T-helper 17 cell (primary cell): Measurements from ENCODE around the gene KIR3DL1. TPM values are rescaled to one million over a fixed set of nuclear protein-coding genes. Genes with fewer than 3 reads are reported as not detected.
"Not testable (repeated sequence)": the region's sequence is repeated elsewhere in the genome, so short reads cannot be mapped to it uniquely, and the experiment has no call there.

Experiments
- ATAC-seq: fragments of 150-1000 bp; cut with Tn5 transposase; 2 replicates; pipeline ENCODE4 v1.10.0; 2021; ENCODE audit warnings: mild to moderate bottlenecking, moderate library complexity
- DNase-seq, 3 donors: peaks; one replicate each; pipeline versions ENCODE4 v3.0.0 to v3.0.0-alpha.2; 2020 to 2021
- H3K9me3 ChIP-seq: one replicate; pipeline ENCODE4 v1.7.0; 2013; ENCODE audit warnings: low read length, mild to moderate bottlenecking; ENCODE audit not compliant: control insufficient read depth, poor library complexity, severe bottlenecking
- H3K27ac Mint-ChIP-seq: one replicate; pipeline ENCODE4 v1.8.0; 2022; ENCODE audit warnings: mild to moderate bottlenecking, moderate library complexity, mixed read lengths
- H3K27me3 Mint-ChIP-seq: one replicate; pipeline ENCODE4 v1.8.0; 2022; ENCODE audit warnings: mixed read lengths
- H3K36me3 Mint-ChIP-seq: one replicate; pipeline ENCODE4 v1.8.0; 2022; ENCODE audit warnings: low read depth, mixed read lengths
- H3K4me1 Mint-ChIP-seq: one replicate; pipeline ENCODE4 v1.8.0; 2022; ENCODE audit warnings: mild to moderate bottlenecking, mixed read lengths
- H3K4me3 Mint-ChIP-seq: one replicate; pipeline ENCODE4 v1.8.0; 2022; ENCODE audit warnings: mild to moderate bottlenecking, moderate library complexity, mixed read lengths
- total RNA-seq, 4 donors: library from RNA in 2 of 4; stranded (reverse) in 2 of 4; gene quantifications; one replicate each; pipeline ENCODE4 v1.2.3 and lab custom pipeline; 2022 to 2026

Gene KIR3DL1
- total RNA-seq, 2 donors from 2014 or later, result not detected

DNA sequence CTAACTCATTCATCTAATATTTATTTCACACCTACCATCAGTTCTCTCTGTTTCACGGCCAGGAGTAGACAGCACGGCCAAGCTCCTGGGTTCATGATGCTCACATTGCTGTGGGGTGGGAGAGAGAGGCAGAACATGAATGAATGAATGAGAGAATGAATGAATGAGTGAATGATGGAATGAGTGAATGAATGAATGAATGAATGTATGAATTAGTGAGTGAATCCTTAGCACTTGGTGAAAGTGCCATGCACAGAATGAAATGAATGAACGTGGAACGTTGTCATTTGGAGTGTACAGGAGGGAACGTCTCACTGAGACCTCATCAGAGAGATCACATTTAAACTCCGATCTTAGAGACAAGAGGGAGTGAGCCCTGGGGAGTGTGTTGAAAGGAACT, 24.8 kb upstream of the KIR3DL1 start:
- Mint-ChIP-seq H3K4me1 (peaks cover 18% of the 10 kb centered on the region), H3K4me3 (no peak overlapping the region), H3K27me3 (peaks cover 7% of the 10 kb centered on the region), H3K27ac (no peak overlapping the region), H3K36me3 (peaks cover 3% of the 10 kb centered on the region)
- ATAC-seq (no peak), DNase-seq (no peak)
- H3K9me3 ChIP-seq, result no peaks in the 10 kb centered on the region

DNA sequence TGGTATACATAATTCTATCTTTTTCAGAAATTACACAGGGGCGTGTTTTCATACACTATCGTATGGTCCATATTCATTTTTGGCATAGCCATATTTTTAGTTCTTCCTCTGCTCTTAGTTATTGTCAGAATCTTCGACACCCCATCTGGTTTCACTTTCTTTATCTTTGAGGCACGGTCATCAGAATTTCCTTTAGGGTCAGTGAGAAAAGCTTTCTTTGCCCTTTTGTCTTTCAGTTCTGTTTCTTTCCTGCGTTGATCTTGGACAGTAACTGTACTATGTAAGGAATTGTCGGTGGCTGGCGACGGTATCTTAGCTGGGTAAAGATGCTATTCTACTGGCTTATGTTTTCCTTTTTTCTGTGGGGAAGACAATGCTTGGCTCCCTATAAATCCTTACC, 23.5 kb upstream of the KIR3DL1 start:
- peaks cover 18% of the 10 kb centered on the region for H3K4me1 Mint-ChIP-seq
- H3K9me3 ChIP-seq, result no peaks in the 10 kb centered on the region
- ATAC-seq (no peak), DNase-seq (no peak)
- peaks cover 11% of the 10 kb centered on the region for H3K27me3 Mint-ChIP-seq
- H3K4me3 Mint-ChIP-seq, result peak overlapping the region; percentile 79
- no peaks in the 10 kb centered on the region for H3K36me3 Mint-ChIP-seq
- peak overlapping the region; percentile 75 for H3K27ac Mint-ChIP-seq

DNA sequence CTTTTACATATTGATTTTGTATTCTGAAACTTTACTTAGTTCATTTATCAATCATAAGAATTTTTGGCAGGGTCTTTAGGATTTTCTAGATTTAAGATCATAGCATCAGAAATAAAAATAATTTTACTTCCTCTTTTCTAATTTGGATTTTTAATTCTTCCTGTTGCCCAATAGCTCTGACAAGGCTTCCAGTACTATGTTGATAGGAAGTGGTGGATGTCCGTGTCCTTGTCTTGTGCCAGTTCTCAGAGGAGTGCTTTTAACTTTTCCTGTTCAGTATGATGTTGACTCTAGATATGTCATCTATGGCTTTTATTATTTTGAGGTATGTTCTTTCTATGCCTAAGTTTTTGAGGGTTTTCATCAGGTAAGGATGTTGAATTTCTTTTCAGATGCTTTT, 20.5 kb upstream of the KIR3DL1 start:
- DNase-seq (no peak), ATAC-seq (no peak)
- H3K27me3 Mint-ChIP-seq, result peaks cover 26% of the 10 kb centered on the region
- H3K4me3 Mint-ChIP-seq, result no peak overlapping the region
- no peak overlapping the region for H3K27ac Mint-ChIP-seq
- H3K4me1 Mint-ChIP-seq, result peaks cover 16% of the 10 kb centered on the region
- no peaks in the 10 kb centered on the region for H3K9me3 ChIP-seq
- no peaks in the 10 kb centered on the region for H3K36me3 Mint-ChIP-seq

DNA sequence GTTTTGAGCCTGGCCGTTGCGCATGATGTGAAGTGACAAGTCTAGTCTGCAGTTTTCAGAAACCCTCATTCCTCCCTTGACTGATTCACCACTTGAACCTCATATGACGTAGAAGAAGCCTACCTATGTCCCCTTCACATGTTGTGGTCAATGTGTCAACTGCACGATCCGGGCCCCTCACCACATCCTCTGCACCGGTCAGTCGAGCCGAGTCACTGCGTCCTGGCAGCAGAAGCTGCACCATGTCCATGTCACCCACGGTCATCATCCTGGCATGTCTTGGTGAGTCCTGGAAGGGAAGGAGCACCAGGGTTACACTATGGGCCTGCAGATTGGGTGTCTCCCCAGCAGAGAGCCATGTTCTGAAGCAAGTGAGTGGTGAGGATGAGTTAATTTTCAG, 12.9 kb upstream of the KIR3DL1 start, which contains the start of gene KIR2DL4:
Gene KIR2DL4 (plus strand): TSS at position 201 of the 400 bp plus-strand sequence. CDS start 42 bp downstream, at position 243.
- Mint-ChIP-seq H3K27ac (no peak within 1 kb of the TSS), H3K4me3 (no peak within 1 kb of the TSS), H3K27me3 (peaks cover 29% of the 10 kb centered on the region), H3K4me1 (no peaks in the 10 kb centered on the region), H3K36me3 (peaks cover 2% of the 10 kb centered on the region)
- no peak for ATAC-seq
- H3K9me3 ChIP-seq, result no peaks in the 10 kb centered on the region
- no peak for DNase-seq

DNA sequence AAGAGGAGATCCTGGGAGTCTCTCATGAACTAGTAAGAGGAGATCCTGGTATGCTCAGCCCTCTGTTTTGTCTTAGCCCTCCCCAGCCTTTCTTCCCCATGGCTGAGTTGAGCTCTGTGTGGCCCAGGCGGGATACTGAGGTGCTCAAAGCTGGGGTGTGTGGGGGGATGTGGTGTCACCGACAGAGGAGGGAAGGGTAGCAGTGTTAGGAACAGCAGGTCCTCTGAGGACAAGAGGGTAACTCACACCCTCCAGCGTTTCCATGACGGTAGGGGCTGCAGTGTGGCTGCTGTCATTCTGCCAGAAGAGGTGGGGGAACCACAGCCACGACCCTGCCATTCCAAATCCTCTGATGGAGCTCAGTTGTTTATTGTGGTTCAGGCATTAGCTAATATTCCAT, 12.2 kb upstream of the KIR3DL1 start:
- no peak for ATAC-seq
- Mint-ChIP-seq H3K4me3 (no peak overlapping the region), H3K27ac (no peak overlapping the region), H3K27me3 (peaks cover 26% of the 10 kb centered on the region), H3K4me1 (no peaks in the 10 kb centered on the region), H3K36me3 (peaks cover 2% of the 10 kb centered on the region)
- DNase-seq, result no peak
- H3K9me3 ChIP-seq, result no peaks in the 10 kb centered on the region

DNA sequence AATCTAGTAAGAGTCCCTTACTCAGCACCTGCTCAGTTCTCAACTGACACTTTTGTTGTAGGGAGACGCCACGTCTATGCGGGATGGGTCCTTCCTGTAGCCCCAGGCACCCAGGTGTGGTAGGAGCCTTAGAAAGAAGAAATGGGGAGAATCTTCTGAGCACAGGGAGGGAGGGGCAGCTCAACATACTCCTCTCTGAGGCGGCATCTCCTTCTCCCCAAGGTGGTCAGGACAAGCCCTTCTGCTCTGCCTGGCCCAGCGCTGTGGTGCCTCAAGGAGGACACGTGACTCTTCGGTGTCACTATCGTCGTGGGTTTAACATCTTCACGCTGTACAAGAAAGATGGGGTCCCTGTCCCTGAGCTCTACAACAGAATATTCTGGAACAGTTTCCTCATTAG, 11.7 kb upstream of the KIR3DL1 start:
- ATAC-seq, result no peak
- peaks cover 21% of the 10 kb centered on the region for H3K27me3 Mint-ChIP-seq

DNA sequence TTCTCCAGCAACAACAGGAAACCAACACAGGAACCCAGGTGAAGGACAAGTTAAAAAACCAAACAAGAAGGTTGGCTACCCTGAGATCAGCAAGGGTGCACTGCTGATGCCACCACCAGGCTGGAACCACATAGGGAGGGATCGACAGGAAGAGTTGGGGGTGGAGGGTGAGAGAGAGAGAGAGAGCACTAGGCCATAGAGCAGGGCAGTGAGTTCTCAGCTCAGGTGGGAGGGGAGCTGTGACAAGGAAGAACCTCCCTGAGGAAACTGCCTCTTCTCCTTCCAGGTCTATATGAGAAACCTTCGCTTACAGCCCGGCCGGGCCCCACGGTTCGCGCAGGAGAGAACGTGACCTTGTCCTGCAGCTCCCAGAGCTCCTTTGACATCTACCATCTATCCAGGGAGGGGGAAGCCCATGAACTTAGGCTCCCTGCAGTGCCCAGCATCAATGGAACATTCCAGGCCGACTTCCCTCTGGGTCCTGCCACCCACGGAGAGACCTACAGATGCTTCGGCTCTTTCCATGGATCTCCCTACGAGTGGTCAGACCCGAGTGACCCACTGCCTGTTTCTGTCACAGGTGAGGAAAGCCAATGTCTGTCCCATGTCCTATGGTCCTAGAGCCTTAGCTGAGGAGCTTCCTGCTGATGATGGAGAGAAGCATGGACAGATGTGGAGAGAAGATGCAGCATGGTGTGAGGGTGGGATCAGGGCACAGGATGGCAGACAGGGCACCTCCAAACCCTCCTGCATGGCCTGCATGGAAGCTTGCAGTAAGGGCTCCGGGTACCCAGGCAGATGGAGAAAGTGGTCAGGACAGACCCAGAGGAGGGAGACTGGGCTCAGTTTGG, 10.4 kb upstream of the KIR3DL1 start:
- H3K27me3 Mint-ChIP-seq, result peaks cover 28% of the 10 kb centered on the region
- H3K4me3 Mint-ChIP-seq, result no peak overlapping the region
- no peak for ATAC-seq
- H3K36me3 Mint-ChIP-seq, result peaks cover 2% of the 10 kb centered on the region
- H3K4me1 Mint-ChIP-seq, result no peaks in the 10 kb centered on the region
- DNase-seq, result no peak
- H3K9me3 ChIP-seq, result no peaks in the 10 kb centered on the region
- H3K27ac Mint-ChIP-seq, result no peak overlapping the region

More for the DNA sequence above, 11.7 kb upstream of the KIR3DL1 start:
- Mint-ChIP-seq H3K4me1 (no peaks in the 10 kb centered on the region), H3K4me3 (no peak overlapping the region), H3K27ac (no peak overlapping the region), H3K36me3 (peaks cover 2% of the 10 kb centered on the region)
- no peak for DNase-seq
- no peaks in the 10 kb centered on the region for H3K9me3 ChIP-seq

DNA sequence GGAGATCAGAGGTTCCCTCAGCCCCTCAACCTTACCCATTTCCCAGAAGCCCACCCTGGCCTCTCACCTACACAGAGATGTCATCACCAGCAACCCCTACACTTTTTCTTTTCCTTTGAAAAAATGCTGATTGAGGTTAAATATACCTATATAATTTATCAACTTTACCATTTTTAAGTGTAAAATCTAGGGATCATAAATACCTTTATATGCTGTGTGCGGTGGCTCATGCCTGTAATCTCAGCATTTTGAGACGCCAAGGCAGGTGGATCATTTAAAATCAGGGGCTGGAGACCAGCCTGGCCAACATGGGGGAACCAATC, 9.8 kb upstream of the KIR3DL1 start:
- Mint-ChIP-seq H3K27ac (no peak overlapping the region), H3K36me3 (peaks cover 2% of the 10 kb centered on the region), H3K4me3 (no peak overlapping the region), H3K27me3 (peaks cover 28% of the 10 kb centered on the region), H3K4me1 (no peaks in the 10 kb centered on the region)
- H3K9me3 ChIP-seq, result no peaks in the 10 kb centered on the region
- DNase-seq (no peak), ATAC-seq (no peak)

DNA sequence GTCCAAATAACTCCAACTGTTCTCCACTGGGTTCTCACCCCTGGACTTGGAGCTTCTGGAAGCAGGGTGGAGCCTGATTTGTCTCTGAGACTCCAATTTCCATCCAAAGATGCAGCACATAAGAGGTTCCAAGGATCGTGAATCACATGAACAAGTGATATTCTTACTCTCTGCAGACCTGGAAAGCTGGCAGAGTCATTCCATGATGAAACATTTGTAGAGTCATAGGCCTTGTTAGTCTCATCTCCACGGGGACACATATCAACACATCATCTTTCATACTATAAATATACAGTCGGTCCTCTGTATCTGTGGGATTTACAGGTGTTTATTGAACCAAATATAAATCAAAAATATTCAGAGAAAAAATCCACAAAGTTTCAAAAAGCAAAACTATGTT, 1.7 kb upstream of the KIR3DL1 start:
- ATAC-seq, H3K9me3 ChIP-seq, H3K27ac Mint-ChIP-seq, H3K4me3 Mint-ChIP-seq, H3K36me3 Mint-ChIP-seq, DNase-seq, H3K4me1 Mint-ChIP-seq: not testable (repeated sequence)
- peaks cover 28% of the 10 kb centered on the region for H3K27me3 Mint-ChIP-seq

DNA sequence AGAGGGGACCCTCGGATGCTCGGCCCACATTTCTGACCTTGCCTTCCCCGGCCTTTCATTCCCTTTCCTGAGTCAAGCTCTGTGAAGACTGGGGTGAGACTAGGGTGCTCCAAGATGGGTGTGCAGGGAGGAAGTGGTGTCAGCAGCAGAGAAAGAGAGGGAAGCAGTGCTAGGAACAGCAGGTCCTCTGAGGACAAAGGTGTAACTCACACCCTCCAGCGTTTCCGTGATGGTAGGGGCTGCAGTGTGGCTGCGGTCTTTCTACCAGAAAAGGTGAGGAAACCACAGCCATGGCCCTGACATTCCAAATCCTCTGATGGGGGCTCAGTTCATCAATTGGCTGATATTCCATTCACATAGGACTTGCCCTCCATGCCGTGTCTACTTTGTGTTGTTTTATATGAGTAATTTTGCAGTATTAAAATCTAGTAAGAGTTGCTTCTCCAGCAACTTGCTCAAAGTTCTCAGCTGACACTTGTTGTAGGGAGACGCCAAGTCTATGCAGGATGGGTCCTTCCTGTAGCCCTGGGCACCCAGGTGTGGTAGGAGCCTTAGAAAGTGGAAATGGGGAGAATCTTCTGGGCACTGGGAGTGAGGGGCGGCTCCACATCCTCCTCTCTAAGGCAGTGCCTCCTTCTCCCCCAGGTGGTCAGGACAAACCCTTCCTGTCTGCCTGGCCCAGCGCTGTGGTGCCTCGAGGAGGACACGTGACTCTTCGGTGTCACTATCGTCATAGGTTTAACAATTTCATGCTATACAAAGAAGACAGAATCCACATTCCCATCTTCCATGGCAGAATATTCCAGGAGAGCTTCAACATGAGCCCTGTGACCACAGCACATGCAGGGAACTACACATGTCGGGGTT, 1.6 kb downstream of the KIR3DL1 start:
- Mint-ChIP-seq H3K27ac (no peak overlapping the region), H3K36me3 (peaks cover 2% of the 10 kb centered on the region), H3K27me3 (peaks cover 20% of the 10 kb centered on the region), H3K4me1 (no peaks in the 10 kb centered on the region), H3K4me3 (no peak overlapping the region)
- ATAC-seq (no peak), DNase-seq (no peak)
- H3K9me3 ChIP-seq, result no peaks in the 10 kb centered on the region

DNA sequence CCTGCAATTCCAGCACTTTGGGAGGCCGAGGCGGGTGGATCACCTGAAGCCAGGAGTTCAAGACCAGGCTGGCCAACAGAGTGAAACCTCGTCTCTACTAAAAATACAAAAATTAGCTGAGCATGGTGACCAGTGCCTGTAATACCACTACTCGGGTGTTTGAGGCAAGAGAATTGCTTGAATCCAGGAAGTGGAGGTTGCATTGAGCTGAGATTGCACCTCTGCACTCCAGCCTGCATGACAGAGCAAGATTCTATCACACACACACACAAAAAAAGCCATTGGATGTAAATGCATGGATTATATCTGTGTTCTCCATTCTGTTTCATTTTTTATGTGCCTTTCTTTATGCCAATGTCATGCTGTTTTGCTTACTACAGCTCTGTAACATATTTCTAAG, 8.1 kb downstream of the KIR3DL1 start:
- H3K27ac Mint-ChIP-seq, H3K36me3 Mint-ChIP-seq, ATAC-seq: not testable (repeated sequence)

DNA sequence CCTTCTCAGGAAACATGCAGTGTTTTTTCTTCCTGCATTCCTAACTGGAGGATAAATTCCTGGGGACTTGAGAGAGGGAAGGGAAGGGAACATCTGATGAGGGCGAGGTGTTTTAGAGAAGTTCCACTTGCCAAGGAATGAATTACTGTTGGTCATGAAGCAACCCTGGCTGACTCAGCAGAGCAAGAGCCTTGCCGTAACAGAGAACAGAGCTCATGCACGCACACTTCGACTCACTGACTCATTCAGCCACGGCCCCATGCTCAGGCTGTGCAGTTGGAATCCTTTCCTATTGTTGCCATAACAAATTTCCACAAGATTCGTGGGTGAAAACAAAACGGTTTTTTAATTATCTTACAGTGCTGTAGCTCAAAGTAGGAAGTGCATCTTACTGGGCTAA, 9.1 kb downstream of the KIR3DL1 start:
- H3K27me3 Mint-ChIP-seq, result peaks cover 22% of the 10 kb centered on the region
- DNase-seq, H3K4me3 Mint-ChIP-seq, H3K9me3 ChIP-seq, ATAC-seq, H3K36me3 Mint-ChIP-seq, H3K27ac Mint-ChIP-seq, H3K4me1 Mint-ChIP-seq: not testable (repeated sequence)

More for the DNA sequence above, 8.1 kb downstream of the KIR3DL1 start:
- H3K9me3 ChIP-seq, H3K4me3 Mint-ChIP-seq, DNase-seq, H3K4me1 Mint-ChIP-seq: not testable (repeated sequence)
- peaks cover 16% of the 10 kb centered on the region for H3K27me3 Mint-ChIP-seq

DNA sequence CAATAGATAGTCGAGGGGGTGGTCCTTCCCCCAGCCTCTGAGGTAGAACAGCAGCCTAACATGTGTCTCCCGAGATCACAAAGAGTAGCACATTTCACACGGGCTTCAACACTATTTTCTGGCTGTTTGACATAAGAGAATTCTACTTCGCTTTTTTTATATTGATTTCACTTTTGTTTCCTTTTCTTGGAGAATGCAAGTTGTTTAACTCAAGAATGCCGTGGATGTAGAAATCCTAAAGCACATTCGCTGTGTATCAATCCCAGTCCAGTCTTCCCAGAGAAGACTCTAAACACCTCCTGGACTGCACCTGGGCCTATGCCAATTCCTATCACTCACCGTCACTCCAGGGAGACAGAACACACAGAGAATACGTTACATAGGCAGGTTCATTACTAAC, 11.8 kb downstream of the KIR3DL1 start:
- H3K27ac Mint-ChIP-seq, H3K36me3 Mint-ChIP-seq, ATAC-seq, H3K4me1 Mint-ChIP-seq, DNase-seq, H3K4me3 Mint-ChIP-seq, H3K9me3 ChIP-seq: not testable (repeated sequence)
- peaks cover 31% of the 10 kb centered on the region for H3K27me3 Mint-ChIP-seq
